Endodermal cell (in vitro differentiated cells): Measurements from ENCODE around the gene GRM8. TPM values are rescaled to one million over a fixed set of nuclear protein-coding genes. Genes with fewer than 3 reads are reported as not detected.

ENCODE experiments used
- DNase-seq: peaks from one replicate; pipeline ENCODE4 v3.0.0-alpha.2; 2017
- H3K27ac ChIP-seq: 2 replicates; pipeline ENCODE4 v1.5.1; 2013; ENCODE audit warnings: mild to moderate bottlenecking, low read depth, low read length, moderate library complexity
- H3K27me3 ChIP-seq: 2 replicates; pipeline ENCODE4 v1.6.1; 2013; ENCODE audit warnings: mild to moderate bottlenecking, low read length, moderate library complexity; ENCODE audit not compliant: insufficient read depth, control insufficient read depth, poor library complexity, severe bottlenecking
- H3K36me3 ChIP-seq: 2 replicates; pipeline ENCODE4 v1.7.0; 2013; ENCODE audit warnings: mild to moderate bottlenecking, low read length, moderate library complexity; ENCODE audit not compliant: control insufficient read depth, insufficient read depth
- H3K4me1 ChIP-seq: one replicate; pipeline ENCODE4 v1.7.0; 2013; ENCODE audit warnings: low read length; ENCODE audit not compliant: control insufficient read depth, insufficient read depth
- H3K4me3 ChIP-seq: 2 replicates; pipeline ENCODE4 v1.5.1; 2013; ENCODE audit warnings: mild to moderate bottlenecking, low read length, moderate library complexity
- H3K9ac ChIP-seq: 2 replicates; pipeline ENCODE4 v1.6.1; 2013; ENCODE audit warnings: mild to moderate bottlenecking, low read length, moderate library complexity; ENCODE audit not compliant: poor library complexity, severe bottlenecking; ENCODE audit errors: extremely low read depth
- H3K9me3 ChIP-seq: 2 replicates; pipeline ENCODE4 v1.6.1; 2013; ENCODE audit warnings: mild to moderate bottlenecking, low read length, moderate library complexity; ENCODE audit not compliant: control insufficient read depth
- H3K27ac Mint-ChIP-seq: 2 replicates; pipeline ENCODE4 v1.8.0; 2020; ENCODE audit warnings: mixed read lengths
- H3K27me3 Mint-ChIP-seq: 2 replicates; pipeline ENCODE4 v1.8.0; 2021; ENCODE audit warnings: mild to moderate bottlenecking, mixed read lengths; ENCODE audit not compliant: insufficient read depth
- H3K36me3 Mint-ChIP-seq: 2 replicates; pipeline ENCODE4 v1.8.0; 2020; ENCODE audit warnings: low read depth, mixed read lengths
- H3K4me1 Mint-ChIP-seq: 2 replicates; pipeline ENCODE4 v1.8.0; 2020; ENCODE audit warnings: mixed read lengths
- H3K4me3 Mint-ChIP-seq: 2 replicates; pipeline ENCODE4 v1.8.0; 2020; ENCODE audit warnings: mild to moderate bottlenecking, moderate library complexity, mixed read lengths
- H3K9me3 Mint-ChIP-seq: 2 replicates; pipeline ENCODE4 v1.8.0; 2020; ENCODE audit warnings: mild to moderate bottlenecking, mixed read lengths
- WGBS, 2 experiments: methylation state at CpG; one replicate each; pipeline versions ENCODE4 v1.1.5 to v1.1.7; 2013; ENCODE audit warnings: missing lambda C conversion rate in 2 of 2, mixed read lengths in 1 of 2; ENCODE audit not compliant: insufficient coverage in 1 of 2, insufficient read length in 1 of 2; 5-methylcytosine and 5-hydroxymethylcytosine counted together
- total RNA-seq, 2 donors: library from RNA; stranded (reverse); fragmentation: NEBNext Ultra II Directional in 1 of 2; extraction: Animal tissue kit (Norgen Biotek cat#: 25700) in 1 of 2; gene quantifications; 2 replicates in 1 of 2; 3 replicates in 1 of 2; pipeline ENCODE4 v1.2.1, GENCODE V29; 2021
- TF ChIP-seq, protein P1 (sequence below): fragments of 200-600 bp; sonication (generic); conservative IDR thresholded peaks from 2 replicates; pipeline ENCODE4 v1.5.0; 2021; ENCODE audit warnings: antibody characterized with exemption, mild to moderate bottlenecking

GRM8 gene
- total RNA-seq, 2 donors from 2014 or later: 0.93 to 2.0 TPM

GRCh38 chr7:127093340-127093739 lies 159.4 kb downstream of the GRM8 start:
- H3K36me3 ChIP-seq: no peaks in the 10 kb centered on the region
- no peaks in the 10 kb centered on the region for H3K36me3 Mint-ChIP-seq
- DNase-seq: no peak
- H3K27me3 ChIP-seq: no peaks in the 10 kb centered on the region
- no peak overlapping the region for H3K27ac Mint-ChIP-seq
- TF ChIP-seq, protein P1, sequence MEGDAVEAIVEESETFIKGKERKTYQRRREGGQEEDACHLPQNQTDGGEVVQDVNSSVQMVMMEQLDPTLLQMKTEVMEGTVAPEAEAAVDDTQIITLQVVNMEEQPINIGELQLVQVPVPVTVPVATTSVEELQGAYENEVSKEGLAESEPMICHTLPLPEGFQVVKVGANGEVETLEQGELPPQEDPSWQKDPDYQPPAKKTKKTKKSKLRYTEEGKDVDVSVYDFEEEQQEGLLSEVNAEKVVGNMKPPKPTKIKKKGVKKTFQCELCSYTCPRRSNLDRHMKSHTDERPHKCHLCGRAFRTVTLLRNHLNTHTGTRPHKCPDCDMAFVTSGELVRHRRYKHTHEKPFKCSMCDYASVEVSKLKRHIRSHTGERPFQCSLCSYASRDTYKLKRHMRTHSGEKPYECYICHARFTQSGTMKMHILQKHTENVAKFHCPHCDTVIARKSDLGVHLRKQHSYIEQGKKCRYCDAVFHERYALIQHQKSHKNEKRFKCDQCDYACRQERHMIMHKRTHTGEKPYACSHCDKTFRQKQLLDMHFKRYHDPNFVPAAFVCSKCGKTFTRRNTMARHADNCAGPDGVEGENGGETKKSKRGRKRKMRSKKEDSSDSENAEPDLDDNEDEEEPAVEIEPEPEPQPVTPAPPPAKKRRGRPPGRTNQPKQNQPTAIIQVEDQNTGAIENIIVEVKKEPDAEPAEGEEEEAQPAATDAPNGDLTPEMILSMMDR: no peak
- H3K4me3 ChIP-seq: no peak overlapping the region
- no peak overlapping the region for H3K4me3 Mint-ChIP-seq
- H3K27ac ChIP-seq: no peak overlapping the region
- H3K4me1 Mint-ChIP-seq: no peaks in the 10 kb centered on the region
- 92 to 94% methylated on average over 4 of the region's 4 CpGs for WGBS, 2 experiments
- no peaks in the 10 kb centered on the region for H3K9me3 ChIP-seq
- H3K9ac ChIP-seq: no peak overlapping the region
- H3K4me1 ChIP-seq: no peaks in the 10 kb centered on the region
- no peaks in the 10 kb centered on the region for H3K27me3 Mint-ChIP-seq
- H3K9me3 Mint-ChIP-seq: no peaks in the 10 kb centered on the region

- no peaks in the 10 kb centered on the region for H3K27me3 ChIP-seq
- no peaks in the 10 kb centered on the region for H3K9me3 ChIP-seq
- no peaks in the 10 kb centered on the region for H3K27me3 Mint-ChIP-seq
- DNase-seq: no peak
- H3K9me3 Mint-ChIP-seq: no peaks in the 10 kb centered on the region
- no peak overlapping the region for H3K9ac ChIP-seq
- no peaks in the 10 kb centered on the region for H3K36me3 Mint-ChIP-seq
- no peak overlapping the region for H3K27ac Mint-ChIP-seq
- no peak overlapping the region for H3K4me3 ChIP-seq
- TF ChIP-seq, protein P1: no peak
- WGBS, 2 experiments: 94 to 100% methylated on average over 1 to 15 of the region's 18 CpGs
- no peaks in the 10 kb centered on the region for H3K4me1 ChIP-seq
- H3K27ac ChIP-seq: no peak overlapping the region
- H3K4me1 Mint-ChIP-seq: peaks cover 7% of the 10 kb centered on the region
- H3K4me3 Mint-ChIP-seq: no peak overlapping the region
- no peaks in the 10 kb centered on the region for H3K36me3 ChIP-seq
Measured at GRCh38 chr7:127091620-127092019, 161.1 kb downstream of the GRM8 start.

DNA sequence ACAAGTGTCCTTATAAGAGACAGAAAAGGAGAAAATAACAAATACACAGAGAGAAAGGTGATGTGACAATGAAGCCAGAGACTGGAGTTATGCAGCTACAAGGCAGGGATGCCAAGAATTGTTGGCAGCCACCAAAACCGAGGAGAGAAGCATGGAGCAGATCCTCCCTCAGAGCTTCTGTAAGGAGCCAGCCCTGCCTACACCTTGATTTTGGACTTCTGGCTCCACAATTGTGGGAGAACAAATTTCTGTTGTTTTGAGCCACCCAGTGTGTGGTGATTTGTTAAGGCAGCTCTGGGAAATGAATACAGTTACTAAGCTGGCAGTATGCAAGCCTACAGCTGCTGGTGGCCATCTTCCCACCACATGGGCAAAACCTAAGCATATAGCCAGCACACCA lies 163.6 kb downstream of the GRM8 start:
- H3K9me3 ChIP-seq: no peaks in the 10 kb centered on the region
- H3K27me3 ChIP-seq: no peaks in the 10 kb centered on the region
- DNase-seq: no peak
- WGBS, 2 experiments: 86 to 100% methylated on average over 1 of the region's 1 CpG
- peaks cover 12% of the 10 kb centered on the region for H3K4me1 Mint-ChIP-seq
- H3K27me3 Mint-ChIP-seq: no peaks in the 10 kb centered on the region
- H3K27ac ChIP-seq: no peak overlapping the region
- TF ChIP-seq, protein P1: no peak
- no peak overlapping the region for H3K4me3 ChIP-seq
- H3K4me3 Mint-ChIP-seq: no peak overlapping the region
- no peaks in the 10 kb centered on the region for H3K9me3 Mint-ChIP-seq
- no peaks in the 10 kb centered on the region for H3K4me1 ChIP-seq
- no peak overlapping the region for H3K9ac ChIP-seq
- no peaks in the 10 kb centered on the region for H3K36me3 Mint-ChIP-seq
- no peaks in the 10 kb centered on the region for H3K36me3 ChIP-seq
- no peak overlapping the region for H3K27ac Mint-ChIP-seq
